Vagina (tissue), 2 donors: ENCODE measurements around the gene TRIM69.

Experiments used
- POLR2A ChIP-seq, 2 donors: fragments of 450-650 bp; IDR thresholded peaks; one replicate each; pipeline ENCODE4 v1.6.1; 2017; ENCODE audit warnings: antibody characterized with exemption in 2 of 2, mild to moderate bottlenecking in 2 of 2, moderate library complexity in 2 of 2
- TF ChIP-seq, protein P1 (sequence below), 3 experiments: fragments of 450-650 bp in 2 of 3; fragments of 200-600 bp in 1 of 3; sonication (generic) in 1 of 3; IDR thresholded peaks; one replicate each; pipeline ENCODE4 v1.5.1; 2017 to 2019; ENCODE audit warnings: antibody characterized with exemption in 3 of 3, mild to moderate bottlenecking in 2 of 3, moderate library complexity in 2 of 3

GRCh38 chr15:44712346-44713005 is 23.9 kb upstream of the TRIM69 start:
- TF ChIP-seq, protein P1, sequence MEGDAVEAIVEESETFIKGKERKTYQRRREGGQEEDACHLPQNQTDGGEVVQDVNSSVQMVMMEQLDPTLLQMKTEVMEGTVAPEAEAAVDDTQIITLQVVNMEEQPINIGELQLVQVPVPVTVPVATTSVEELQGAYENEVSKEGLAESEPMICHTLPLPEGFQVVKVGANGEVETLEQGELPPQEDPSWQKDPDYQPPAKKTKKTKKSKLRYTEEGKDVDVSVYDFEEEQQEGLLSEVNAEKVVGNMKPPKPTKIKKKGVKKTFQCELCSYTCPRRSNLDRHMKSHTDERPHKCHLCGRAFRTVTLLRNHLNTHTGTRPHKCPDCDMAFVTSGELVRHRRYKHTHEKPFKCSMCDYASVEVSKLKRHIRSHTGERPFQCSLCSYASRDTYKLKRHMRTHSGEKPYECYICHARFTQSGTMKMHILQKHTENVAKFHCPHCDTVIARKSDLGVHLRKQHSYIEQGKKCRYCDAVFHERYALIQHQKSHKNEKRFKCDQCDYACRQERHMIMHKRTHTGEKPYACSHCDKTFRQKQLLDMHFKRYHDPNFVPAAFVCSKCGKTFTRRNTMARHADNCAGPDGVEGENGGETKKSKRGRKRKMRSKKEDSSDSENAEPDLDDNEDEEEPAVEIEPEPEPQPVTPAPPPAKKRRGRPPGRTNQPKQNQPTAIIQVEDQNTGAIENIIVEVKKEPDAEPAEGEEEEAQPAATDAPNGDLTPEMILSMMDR (IDR thresholded peaks at IDR 0.05) = no peak
- TF ChIP-seq POLR2A (IDR thresholded peaks at IDR 0.05) = peak in 1 of 2 donors; percentile 53
